Keratinocyte (primary cell): ENCODE data around the gene ZMIZ1. TPM values are rescaled to one million over a fixed set of nuclear protein-coding genes. Genes with fewer than 3 reads are reported as not detected.

Experiments used
- DNase-seq: peaks from one replicate; pipeline ENCODE4 v3.0.0-alpha.2; 2011; ENCODE audit warnings: low read depth, missing footprints, low spot score
- FAIRE-seq: peaks from 2 replicates; lab custom pipeline; 2011; peaks lifted over from hg19 to GRCh38; lab: Jason Lieb, UNC
- H2AFZ ChIP-seq: 2 replicates; pipeline ENCODE4 v1.6.0; 2012; ENCODE audit warnings: low read length, control low read depth, inconsistent platforms; ENCODE audit not compliant: control insufficient read depth
- H3K27ac ChIP-seq: 2 replicates; pipeline ENCODE4 v1.5.1; 2011; ENCODE audit warnings: low read length; ENCODE audit not compliant: control insufficient read depth, insufficient read depth
- H3K27me3 ChIP-seq: 3 replicates; pipeline ENCODE4 v1.6.0; 2011; ENCODE audit warnings: low read length; ENCODE audit not compliant: control insufficient read depth, insufficient read depth; ENCODE audit errors: extremely low read depth
- H3K36me3 ChIP-seq, 2 experiments: 2 replicates in 1 of 2; 3 replicates in 1 of 2; pipeline ENCODE4 v1.5.1; 2011; ENCODE audit warnings: low read length in 2 of 2, mild to moderate bottlenecking in 1 of 2; ENCODE audit not compliant: control insufficient read depth in 2 of 2, insufficient read depth in 2 of 2; ENCODE audit errors: extremely low read depth in 1 of 2
- H3K4me1 ChIP-seq: 3 replicates; pipeline ENCODE4 v1.5.1; 2011; ENCODE audit warnings: low read length; ENCODE audit not compliant: control insufficient read depth, insufficient read depth; ENCODE audit errors: extremely low read depth
- H3K4me2 ChIP-seq: 3 replicates; pipeline ENCODE4 v1.6.0; 2011; ENCODE audit warnings: low read depth, low read length; ENCODE audit not compliant: control insufficient read depth, insufficient read depth; ENCODE audit errors: extremely low read depth
- H3K4me3 ChIP-seq, 3 experiments: fragments of 200-600 bp in 1 of 3; sonication (generic) in 1 of 3; 2 replicates in 2 of 3; 3 replicates in 1 of 3; pipeline ENCODE4 v1.5.1; 2011 to 2016; ENCODE audit warnings: low read length in 3 of 3, mild to moderate bottlenecking in 3 of 3, control low read depth in 2 of 3, inconsistent platforms in 1 of 3, low read depth in 1 of 3, mixed read lengths in 1 of 3, mixed run types in 1 of 3, moderate library complexity in 1 of 3; ENCODE audit not compliant: control insufficient read depth in 2 of 3, insufficient read depth in 2 of 3; ENCODE audit errors: extremely low read depth in 1 of 3
- H3K79me2 ChIP-seq: 2 replicates; pipeline ENCODE4 v1.6.0; 2012; ENCODE audit warnings: low read length; ENCODE audit not compliant: control insufficient read depth, insufficient read depth
- H3K9ac ChIP-seq: 3 replicates; pipeline ENCODE4 v1.6.0; 2011; ENCODE audit warnings: low read length; ENCODE audit not compliant: control insufficient read depth, insufficient read depth; ENCODE audit errors: extremely low read depth
- H3K9me1 ChIP-seq: 3 replicates; pipeline ENCODE4 v1.6.0; 2011; ENCODE audit warnings: low read length; ENCODE audit not compliant: control insufficient read depth, insufficient read depth; ENCODE audit errors: extremely low read depth
- H3K9me3 ChIP-seq: 2 replicates; pipeline ENCODE4 v1.5.1; 2012; ENCODE audit warnings: low read depth, low read length; ENCODE audit not compliant: control insufficient read depth
- H4K20me1 ChIP-seq: 3 replicates; pipeline ENCODE4 v1.6.0; 2011; ENCODE audit warnings: low read length; ENCODE audit not compliant: control insufficient read depth, insufficient read depth; ENCODE audit errors: extremely low read depth
- CTCF ChIP-seq, 3 experiments: IDR thresholded peaks in 1 of 3; conservative IDR thresholded peaks in 1 of 3; optimal IDR thresholded peaks in 1 of 3; 2 replicates in 2 of 3; 3 replicates in 1 of 3; pipeline versions ENCODE3 to v1.5.1; 2011; ENCODE audit warnings: low read length in 3 of 3, mild to moderate bottlenecking in 3 of 3, moderate library complexity in 2 of 3, control low read depth in 1 of 3, inconsistent platforms in 1 of 3; ENCODE audit not compliant: insufficient read depth in 2 of 3; ENCODE audit errors: extremely low read depth in 1 of 3
- EZH2 ChIP-seq: IDR thresholded peaks from one replicate; pipeline ENCODE4 v1.6.1; 2012; ENCODE audit warnings: inconsistent platforms, mild to moderate bottlenecking, low read length, moderate library complexity
- dilution Hi-C: fragments of 300-500 bp; cut with MboI; formaldehyde crosslinking; loops from one replicate; pipeline ENCODE4 v1.7.0; 2020; ENCODE audit warnings: low sequenced_read_pairs; ENCODE audit not compliant: extremely low pct_ligation_motif_present
- polyA plus RNA-seq, 5 experiments: library from polyadenylated mRNA; depleted of rRNA in 3 of 5; stranded (reverse) in 3 of 5; stranded (forward) in 1 of 5; unstranded in 1 of 5; fragments of >200 nt; gene quantifications; 1 replicate in 1 of 5; 2 replicates in 3 of 5; 3 replicates in 1 of 5; pipeline versions ENCODE4 v1.2.1 to v1.2.3, GENCODE V29; 2011 to 2012; ENCODE audit warnings: missing spikeins in 2 of 5, low read depth in 1 of 5, low replicate concordance in 1 of 5

ZMIZ1 gene
- polyA plus RNA-seq, 1 donor (not counting 4 experiments of a cell fraction or from before 2014, with no cell fraction given) = 1.8 TPM

- dilution Hi-C loops = no loop called here
- Histone ChIP-seq H3K9me1 (no peaks in the 10 kb centered on the region), H3K27ac (peak overlapping the region; percentile 62), H3K9ac (peak overlapping the region; percentile 25), H3K9me3 (no peaks in the 10 kb centered on the region), H3K4me1 (peaks cover 46% of the 10 kb centered on the region), H3K27me3 (no peaks in the 10 kb centered on the region), H3K36me3 (no peaks in the 10 kb centered on the region), H2AFZ (peak overlapping the region; percentile 38), H4K20me1 (no peaks in the 10 kb centered on the region), H3K4me2 (peak overlapping the region; percentile 74), H3K79me2 (no peaks in the 10 kb centered on the region), H3K4me3 (peak overlapping the region in 2 of 3 experiments; percentile 15 to 20)
- FAIRE-seq (no peak), DNase-seq (no peak)
- TF ChIP-seq EZH2 = no peak
- TF ChIP-seq CTCF (optimal IDR thresholded peaks at IDR 0.05 in 1 of 3, IDR thresholded peaks at IDR 0.05 in 1 of 3, conservative IDR thresholded peaks at IDR 0.05 in 1 of 3; ENCODE audit: extremely low read depth in 1 of 3, insufficient read depth in 2 of 3, low read length in 3 of 3) = no peak
Measured at GRCh38 chr10:79238158-79238520, 169.4 kb downstream of the ZMIZ1 start.

- Histone ChIP-seq H4K20me1 (no peaks in the 10 kb centered on the region), H3K4me1 (peaks cover 46% of the 10 kb centered on the region), H3K4me3 (no peak overlapping the region), H3K9ac (peak overlapping the region; percentile 31), H2AFZ (no peak overlapping the region), H3K79me2 (no peaks in the 10 kb centered on the region), H3K9me1 (no peaks in the 10 kb centered on the region), H3K36me3 (no peaks in the 10 kb centered on the region), H3K27me3 (no peaks in the 10 kb centered on the region), H3K9me3 (no peaks in the 10 kb centered on the region), H3K27ac (peak overlapping the region; percentile 62), H3K4me2 (peak overlapping the region; percentile 74)
- TF ChIP-seq EZH2 = no peak
- no peak for TF ChIP-seq CTCF (optimal IDR thresholded peaks at IDR 0.05 in 1 of 3, IDR thresholded peaks at IDR 0.05 in 1 of 3, conservative IDR thresholded peaks at IDR 0.05 in 1 of 3; ENCODE audit: extremely low read depth in 1 of 3, insufficient read depth in 2 of 3, low read length in 3 of 3)
- FAIRE-seq (peak; percentile 81), DNase-seq (no peak)
- dilution Hi-C loops = no loop called here
Measured at GRCh38 chr10:79238606-79239005, 169.8 kb downstream of the ZMIZ1 start.
